ENCODE measurements around the gene ONECUT3. TPM values are rescaled to one million over a fixed set of nuclear protein-coding genes. Genes with fewer than 3 reads are reported as not detected.

Gene ONECUT3
- total and polyA plus RNA-seq, 2 donors = under 0.01 to 0.02 TPM

DNA sequence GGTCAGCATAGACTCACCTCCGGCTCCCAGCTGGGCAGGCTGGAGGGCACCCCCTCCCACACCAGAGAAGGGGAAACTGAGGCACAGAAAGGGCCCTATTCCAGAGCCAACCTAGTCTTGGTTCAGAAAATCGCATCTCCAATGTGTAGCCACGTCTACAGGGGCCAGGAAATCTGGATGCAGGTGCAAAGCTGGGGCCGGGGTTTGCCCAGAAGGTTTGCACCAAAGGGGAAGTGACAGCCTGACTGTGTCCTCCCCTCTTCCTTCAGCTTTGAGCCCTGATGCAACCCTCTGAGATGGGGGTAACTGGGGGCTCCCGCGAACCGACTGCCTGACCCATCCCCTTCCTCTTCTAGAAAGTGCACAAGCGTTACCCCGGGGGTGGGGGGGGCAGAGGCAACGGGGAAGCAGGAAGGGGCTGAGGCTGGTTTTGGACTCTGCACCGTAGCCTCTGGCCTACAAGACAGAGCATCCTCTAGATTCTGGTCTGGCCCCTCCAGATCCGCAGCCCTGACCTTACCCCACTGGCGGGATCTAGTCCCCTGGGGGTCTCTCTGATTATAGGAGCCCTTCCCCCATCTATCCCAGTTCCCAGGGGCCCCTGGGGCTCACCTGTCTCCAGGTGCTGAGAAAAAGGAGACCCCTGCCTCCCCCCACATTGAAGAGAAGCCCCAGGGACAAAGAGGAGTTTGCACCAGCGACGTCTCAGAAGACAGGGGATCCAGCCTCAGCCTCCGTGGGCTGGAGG is 1.1 kb upstream of the ONECUT3 start:
- Histone ChIP-seq H3K27me3 (ENCODE audit: control insufficient read depth in 2 of 2, insufficient read depth in 1 of 2, low read length in 1 of 2) (peaks cover 89 to 95% of the 10 kb centered on the region in 2 donors), H3K4me1 (ENCODE audit: control insufficient read depth in 2 of 2, insufficient read depth in 2 of 2, low read length in 2 of 2) (no peaks in the 10 kb centered on the region), H3K36me3 (ENCODE audit: control insufficient read depth in 2 of 2, insufficient read depth in 2 of 2, low read length in 1 of 2) (no peaks in the 10 kb centered on the region), H3K9me3 (ENCODE audit: control insufficient read depth in 2 of 2, insufficient read depth in 1 of 2, low read length in 1 of 2) (peaks cover 1 to 19% of the 10 kb centered on the region in 2 donors), H3K27ac (ENCODE audit: low read depth in 1 of 2, low read length in 1 of 2) (no peak overlapping the region), H3K4me3 (ENCODE audit: low read length in 2 of 2) (no peak overlapping the region)
- DNase-seq (ENCODE audit: low read depth in 6 of 9, low spot score in 9 of 9) = no peak
- WGBS = 3% methylated on average over 16 of the region's 16 CpGs

DNA sequence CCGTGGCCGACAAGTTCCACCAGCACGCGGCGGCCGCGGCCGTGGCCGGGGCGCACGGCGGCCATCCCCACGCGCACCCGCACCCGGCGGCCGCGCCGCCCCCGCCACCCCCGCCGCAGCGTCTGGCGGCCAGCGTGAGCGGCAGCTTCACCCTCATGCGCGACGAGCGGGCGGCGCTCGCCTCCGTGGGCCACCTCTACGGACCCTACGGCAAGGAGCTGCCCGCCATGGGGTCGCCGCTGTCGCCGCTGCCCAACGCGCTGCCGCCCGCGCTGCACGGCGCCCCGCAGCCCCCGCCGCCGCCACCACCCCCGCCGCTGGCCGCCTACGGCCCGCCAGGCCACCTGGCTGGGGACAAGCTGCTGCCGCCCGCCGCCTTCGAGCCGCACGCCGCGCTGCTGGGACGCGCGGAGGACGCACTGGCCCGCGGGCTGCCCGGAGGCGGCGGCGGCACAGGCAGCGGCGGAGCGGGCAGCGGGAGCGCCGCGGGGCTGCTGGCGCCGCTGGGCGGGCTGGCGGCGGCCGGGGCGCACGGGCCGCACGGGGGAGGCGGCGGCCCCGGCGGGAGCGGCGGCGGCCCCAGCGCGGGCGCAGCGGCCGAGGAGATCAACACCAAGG is 821 bp downstream of the ONECUT3 start:
- Histone ChIP-seq H3K4me1 (ENCODE audit: control insufficient read depth in 2 of 2, insufficient read depth in 2 of 2, low read length in 2 of 2) (no peaks in the 10 kb centered on the region), H3K9me3 (ENCODE audit: control insufficient read depth in 2 of 2, insufficient read depth in 1 of 2, low read length in 1 of 2) (peaks cover 1 to 11% of the 10 kb centered on the region in 2 donors), H3K4me3 (ENCODE audit: low read length in 2 of 2) (no peak overlapping the region), H3K27ac (ENCODE audit: low read depth in 1 of 2, low read length in 1 of 2) (no peak overlapping the region), H3K27me3 (ENCODE audit: control insufficient read depth in 2 of 2, insufficient read depth in 1 of 2, low read length in 1 of 2) (peaks cover 89 to 95% of the 10 kb centered on the region in 2 donors), H3K36me3 (ENCODE audit: control insufficient read depth in 2 of 2, insufficient read depth in 2 of 2, low read length in 1 of 2) (no peaks in the 10 kb centered on the region)
- no peak for DNase-seq (ENCODE audit: low read depth in 6 of 9, low spot score in 9 of 9)
- 5% methylated on average over 105 of the region's 105 CpGs for WGBS

DNA sequence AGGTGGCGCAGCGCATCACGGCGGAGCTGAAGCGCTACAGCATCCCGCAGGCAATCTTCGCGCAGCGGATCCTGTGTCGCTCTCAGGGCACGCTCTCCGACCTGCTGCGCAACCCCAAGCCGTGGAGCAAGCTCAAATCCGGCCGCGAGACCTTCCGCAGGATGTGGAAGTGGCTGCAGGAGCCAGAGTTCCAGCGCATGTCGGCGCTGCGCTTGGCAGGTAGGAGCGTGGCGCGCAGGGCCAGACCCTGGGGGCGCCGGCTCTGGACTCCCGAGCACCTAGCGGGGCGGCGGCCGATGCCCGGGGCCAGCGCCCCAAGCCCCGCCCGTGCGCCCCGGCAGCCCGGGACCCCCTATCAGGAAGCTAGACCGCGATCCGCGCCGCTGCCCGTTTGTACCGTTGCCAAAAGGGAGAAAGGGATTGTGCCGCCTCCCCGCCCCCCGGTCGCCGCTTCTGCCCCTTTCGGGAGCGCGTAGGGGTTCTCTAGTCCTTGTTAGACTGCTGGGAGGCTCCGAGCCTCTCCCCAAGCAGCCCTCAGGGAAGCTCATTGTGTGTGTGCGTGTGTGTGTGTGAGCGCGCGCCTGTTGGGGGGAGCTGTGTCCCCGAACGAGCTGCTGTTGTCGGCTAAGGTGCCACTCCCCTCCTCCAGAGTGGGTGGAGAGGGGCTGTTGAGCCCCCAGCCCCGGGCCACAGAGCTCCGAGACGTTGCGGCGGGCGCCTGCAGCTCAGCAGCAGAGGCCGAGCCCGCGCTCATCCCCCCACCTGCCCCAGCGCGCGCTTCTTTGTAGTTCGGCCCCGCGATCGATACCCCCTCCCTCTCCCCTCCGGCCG is 1.5 kb downstream of the ONECUT3 start:
- WGBS = 3% methylated on average over 80 of the region's 80 CpGs
- no peak overlapping the region for H3K4me3 ChIP-seq (ENCODE audit: low read length in 2 of 2)
- DNase-seq (ENCODE audit: low read depth in 6 of 9, low spot score in 9 of 9) = peak in 1 of 9 donors; percentile 17
- peaks cover 89 to 93% of the 10 kb centered on the region in 2 donors for H3K27me3 ChIP-seq (ENCODE audit: control insufficient read depth in 2 of 2, insufficient read depth in 1 of 2, low read length in 1 of 2)
- H3K27ac ChIP-seq (ENCODE audit: low read depth in 1 of 2, low read length in 1 of 2) = no peak overlapping the region
- peaks cover 1 to 8% of the 10 kb centered on the region in 2 donors for H3K9me3 ChIP-seq (ENCODE audit: control insufficient read depth in 2 of 2, insufficient read depth in 1 of 2, low read length in 1 of 2)
- H3K36me3 ChIP-seq (ENCODE audit: control insufficient read depth in 2 of 2, insufficient read depth in 2 of 2, low read length in 1 of 2) = no peaks in the 10 kb centered on the region
- H3K4me1 ChIP-seq (ENCODE audit: control insufficient read depth in 2 of 2, insufficient read depth in 2 of 2, low read length in 2 of 2) = no peaks in the 10 kb centered on the region

DNA sequence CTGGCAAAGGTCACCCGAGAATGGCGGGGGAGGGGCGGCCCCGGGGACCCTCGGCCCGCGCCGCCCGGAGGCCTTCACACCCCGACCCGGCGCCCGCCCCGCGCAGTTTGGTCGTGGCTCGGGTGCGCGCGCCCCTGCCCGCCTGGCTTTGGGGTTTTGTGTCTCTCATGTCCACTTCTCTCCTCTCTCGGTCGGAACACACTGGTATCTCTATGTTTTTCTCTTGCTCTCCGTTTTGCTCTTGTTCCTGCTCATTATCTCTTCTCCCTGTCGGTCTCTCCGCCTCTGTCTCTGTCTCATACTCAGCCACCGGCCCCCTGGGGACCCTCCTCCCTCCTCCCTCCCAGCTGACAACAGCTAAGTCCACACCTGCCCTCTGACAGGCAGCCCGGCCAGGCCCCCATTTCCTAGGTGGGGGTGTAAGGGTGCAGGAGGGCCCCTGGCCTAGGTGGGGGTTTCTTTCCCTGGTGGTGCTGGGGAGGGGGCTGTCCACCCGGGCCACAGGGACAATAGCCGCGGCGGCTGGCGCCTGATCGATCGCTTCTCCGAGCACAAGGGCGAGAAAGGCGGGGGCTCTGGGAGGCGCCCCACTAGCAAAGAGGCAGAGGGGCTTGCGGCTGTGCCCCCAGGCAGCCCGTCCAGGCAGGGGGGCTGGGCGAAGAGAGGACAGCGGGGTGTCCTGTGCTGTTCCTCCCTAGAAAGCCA is 2.3 kb downstream of the ONECUT3 start:
- no peak for DNase-seq (ENCODE audit: low read depth in 6 of 9, low spot score in 9 of 9)
- H3K4me1 ChIP-seq (ENCODE audit: control insufficient read depth in 2 of 2, insufficient read depth in 2 of 2, low read length in 2 of 2) = no peaks in the 10 kb centered on the region
- no peak overlapping the region for H3K4me3 ChIP-seq (ENCODE audit: low read length in 2 of 2)
- 6% methylated on average over 43 of the region's 43 CpGs for WGBS
- H3K27ac ChIP-seq (ENCODE audit: low read depth in 1 of 2, low read length in 1 of 2) = no peak overlapping the region
- peaks cover 1 to 8% of the 10 kb centered on the region in 2 donors for H3K9me3 ChIP-seq (ENCODE audit: control insufficient read depth in 2 of 2, insufficient read depth in 1 of 2, low read length in 1 of 2)
- peaks cover 89 to 95% of the 10 kb centered on the region in 2 donors for H3K27me3 ChIP-seq (ENCODE audit: control insufficient read depth in 2 of 2, insufficient read depth in 1 of 2, low read length in 1 of 2)
- H3K36me3 ChIP-seq (ENCODE audit: control insufficient read depth in 2 of 2, insufficient read depth in 2 of 2, low read length in 1 of 2) = no peaks in the 10 kb centered on the region

DNA sequence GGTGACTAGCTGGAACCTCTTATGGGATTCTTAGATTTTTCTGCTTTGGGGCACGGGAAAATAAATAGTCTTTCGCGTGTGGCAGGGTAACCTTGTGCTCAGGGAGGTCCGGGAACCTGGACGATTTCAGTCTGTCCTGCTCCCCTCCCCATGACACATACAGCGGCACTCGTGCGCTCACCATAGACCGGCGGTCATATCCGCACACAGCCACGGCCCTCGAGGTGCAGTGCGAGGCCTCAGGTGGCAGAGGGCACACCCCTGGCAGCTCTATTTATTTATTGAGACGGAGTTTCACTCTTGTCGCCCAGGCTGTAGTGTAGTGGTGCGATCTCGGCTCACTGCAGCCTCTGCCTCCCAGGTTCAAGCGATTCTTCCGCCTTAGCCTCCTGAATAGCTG is 3.0 kb downstream of the ONECUT3 start:
- WGBS = 9% methylated on average over 20 of the region's 20 CpGs
- Histone ChIP-seq H3K27ac (ENCODE audit: low read depth in 1 of 2, low read length in 1 of 2) (no peak overlapping the region), H3K27me3 (ENCODE audit: control insufficient read depth in 2 of 2, insufficient read depth in 1 of 2, low read length in 1 of 2) (peaks cover 89 to 94% of the 10 kb centered on the region in 2 donors), H3K4me3 (ENCODE audit: low read length in 2 of 2) (no peak overlapping the region), H3K9me3 (ENCODE audit: control insufficient read depth in 2 of 2, insufficient read depth in 1 of 2, low read length in 1 of 2) (peaks cover 1 to 8% of the 10 kb centered on the region in 2 donors), H3K36me3 (ENCODE audit: control insufficient read depth in 2 of 2, insufficient read depth in 2 of 2, low read length in 1 of 2) (no peaks in the 10 kb centered on the region), H3K4me1 (ENCODE audit: control insufficient read depth in 2 of 2, insufficient read depth in 2 of 2, low read length in 2 of 2) (no peaks in the 10 kb centered on the region)
- no peak for DNase-seq (ENCODE audit: low read depth in 6 of 9, low spot score in 9 of 9)

DNA sequence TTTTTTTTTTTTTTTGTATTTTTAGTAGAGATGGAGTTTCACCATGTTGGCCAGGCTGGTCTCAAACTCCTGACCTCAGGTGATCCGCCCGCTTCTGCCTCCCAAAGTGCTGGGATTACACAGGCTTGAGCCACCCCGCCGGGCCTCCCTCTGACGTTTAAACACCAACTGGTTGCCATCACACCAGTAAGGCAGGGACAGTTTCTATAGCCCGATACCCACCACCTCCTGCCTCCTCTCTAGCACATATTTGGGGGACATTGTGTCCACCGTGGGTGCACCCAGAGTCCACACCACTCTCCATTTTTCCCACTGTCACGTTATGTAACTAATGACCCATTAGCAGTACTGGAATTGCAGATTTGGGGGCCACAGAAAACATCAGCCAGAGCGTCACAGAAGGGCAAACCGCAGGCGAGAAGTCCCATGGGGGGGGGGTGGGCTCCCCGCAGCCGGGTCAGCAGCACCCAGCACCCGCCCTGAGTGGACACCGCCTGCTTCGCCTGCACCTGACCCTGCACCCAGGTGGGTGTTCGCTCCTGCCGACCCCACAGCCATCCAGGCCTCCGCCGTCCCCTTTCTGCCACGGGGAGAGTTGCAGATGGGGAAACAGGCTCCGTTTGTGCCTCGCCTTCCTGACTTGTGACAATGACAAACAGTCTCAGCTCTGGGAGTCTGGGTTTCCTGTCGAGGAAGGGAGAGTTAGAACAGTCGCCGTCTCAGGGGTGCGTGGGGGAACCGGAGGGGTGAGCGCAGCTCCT is 3.6 kb downstream of the ONECUT3 start:
- H3K4me3 ChIP-seq (ENCODE audit: low read length in 2 of 2) = no peak overlapping the region
- no peak overlapping the region for H3K27ac ChIP-seq (ENCODE audit: low read depth in 1 of 2, low read length in 1 of 2)
- DNase-seq (ENCODE audit: low read depth in 6 of 9, low spot score in 9 of 9) = no peak
- no peaks in the 10 kb centered on the region for H3K36me3 ChIP-seq (ENCODE audit: control insufficient read depth in 2 of 2, insufficient read depth in 2 of 2, low read length in 1 of 2)
- peaks cover 89 to 94% of the 10 kb centered on the region in 2 donors for H3K27me3 ChIP-seq (ENCODE audit: control insufficient read depth in 2 of 2, insufficient read depth in 1 of 2, low read length in 1 of 2)
- 5% methylated on average over 29 of the region's 29 CpGs for WGBS
- H3K9me3 ChIP-seq (ENCODE audit: control insufficient read depth in 2 of 2, insufficient read depth in 1 of 2, low read length in 1 of 2) = peaks cover 1 to 9% of the 10 kb centered on the region in 2 donors
- H3K4me1 ChIP-seq (ENCODE audit: control insufficient read depth in 2 of 2, insufficient read depth in 2 of 2, low read length in 2 of 2) = no peaks in the 10 kb centered on the region

DNA sequence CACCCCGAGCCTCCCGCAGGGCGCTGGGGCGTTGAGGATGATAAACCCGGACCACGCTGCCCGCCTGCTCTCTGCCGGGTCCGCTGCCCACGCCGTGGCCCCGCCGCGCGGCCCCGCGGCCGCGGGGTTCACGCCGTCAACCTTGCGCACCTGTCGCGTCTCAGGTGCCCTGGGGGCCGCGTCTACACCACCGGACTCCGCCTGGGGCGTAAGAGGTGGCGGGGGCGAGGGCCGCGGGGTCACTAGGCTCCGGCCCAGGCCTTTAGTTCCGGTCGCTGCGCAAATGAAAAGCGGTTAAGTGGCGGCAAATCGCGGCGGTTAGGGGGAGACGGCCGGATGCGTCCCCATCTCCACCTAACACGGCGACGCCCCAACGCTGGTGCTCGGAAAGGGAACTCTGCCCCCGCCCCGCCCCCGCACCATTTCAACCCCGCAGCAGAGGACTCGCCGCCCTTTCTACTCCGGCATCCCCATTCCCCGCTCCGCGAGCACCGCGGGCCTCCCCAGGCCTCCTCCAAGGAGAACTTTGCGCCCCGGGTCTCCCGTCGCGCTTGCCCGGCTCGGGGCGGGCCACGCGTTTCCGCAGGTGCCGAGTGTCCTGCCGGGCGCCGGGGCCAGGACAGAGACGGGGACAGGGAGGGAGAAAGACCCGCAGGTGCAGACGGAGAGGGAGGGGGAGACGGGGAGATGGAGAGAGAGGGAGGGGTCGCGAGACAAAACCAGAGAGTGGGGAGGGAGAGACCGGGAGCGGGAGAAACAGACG is 4.3 kb downstream of the ONECUT3 start:
- no peak overlapping the region for H3K27ac ChIP-seq (ENCODE audit: low read depth in 1 of 2, low read length in 1 of 2)
- no peaks in the 10 kb centered on the region for H3K4me1 ChIP-seq (ENCODE audit: control insufficient read depth in 2 of 2, insufficient read depth in 2 of 2, low read length in 2 of 2)
- 2% methylated on average over 86 of the region's 86 CpGs for WGBS
- H3K36me3 ChIP-seq (ENCODE audit: control insufficient read depth in 2 of 2, insufficient read depth in 2 of 2, low read length in 1 of 2) = no peaks in the 10 kb centered on the region
- H3K9me3 ChIP-seq (ENCODE audit: control insufficient read depth in 2 of 2, insufficient read depth in 1 of 2, low read length in 1 of 2) = peaks cover 1 to 13% of the 10 kb centered on the region in 2 donors
- no peak overlapping the region for H3K4me3 ChIP-seq (ENCODE audit: low read length in 2 of 2)
- no peak for DNase-seq (ENCODE audit: low read depth in 6 of 9, low spot score in 9 of 9)
- peaks cover 89 to 94% of the 10 kb centered on the region in 2 donors for H3K27me3 ChIP-seq (ENCODE audit: control insufficient read depth in 2 of 2, insufficient read depth in 1 of 2, low read length in 1 of 2)

DNA sequence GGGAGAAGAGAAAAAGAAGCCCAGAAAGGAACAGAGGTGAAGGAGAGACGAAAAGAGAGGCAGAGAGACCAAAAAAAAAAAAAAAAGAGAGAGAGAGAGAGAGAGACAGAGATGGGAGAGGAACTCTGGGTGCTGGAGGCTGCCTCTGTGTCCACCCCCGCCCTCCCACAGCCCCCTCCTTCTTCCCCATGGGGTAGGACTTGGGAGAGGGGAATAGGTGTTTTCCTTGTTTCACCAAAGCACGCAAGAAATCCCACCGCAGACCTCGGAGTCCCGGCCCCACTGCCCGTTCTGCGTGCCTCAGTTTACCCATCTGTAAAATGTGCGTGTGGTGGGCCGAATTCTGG is 4.9 kb downstream of the ONECUT3 start:
- Histone ChIP-seq H3K27me3 (ENCODE audit: control insufficient read depth in 2 of 2, insufficient read depth in 1 of 2, low read length in 1 of 2) (peaks cover 89 to 92% of the 10 kb centered on the region in 2 donors), H3K4me1 (ENCODE audit: control insufficient read depth in 2 of 2, insufficient read depth in 2 of 2, low read length in 2 of 2) (no peaks in the 10 kb centered on the region), H3K27ac (ENCODE audit: low read depth in 1 of 2, low read length in 1 of 2) (no peak overlapping the region), H3K4me3 (ENCODE audit: low read length in 2 of 2) (no peak overlapping the region), H3K9me3 (ENCODE audit: control insufficient read depth in 2 of 2, insufficient read depth in 1 of 2, low read length in 1 of 2) (peaks cover 0 to 13% of the 10 kb centered on the region in 2 donors), H3K36me3 (ENCODE audit: control insufficient read depth in 2 of 2, insufficient read depth in 2 of 2, low read length in 1 of 2) (no peaks in the 10 kb centered on the region)
- no peak for DNase-seq (ENCODE audit: low read depth in 6 of 9, low spot score in 9 of 9)
- 4% methylated on average over 10 of the region's 10 CpGs for WGBS

All from thymus (tissue), 11 donors.